H1 (cell line): ENCODE data around the gene HOMER3. TPM values are rescaled to one million over a fixed set of nuclear protein-coding genes. Genes with fewer than 3 reads are reported as not detected.
A peak's percentile ranks its signal among the peaks of the same experiment; 100 is the strongest.

ENCODE experiments used
- CEBPB ChIP-seq: IDR thresholded peaks from 2 replicates; pipeline ENCODE4 v1.6.1; 2012; ENCODE audit warnings: low read depth, low read length
- EZH2 ChIP-seq: fragments of 200-600 bp; sonication (generic); IDR thresholded peaks from 2 replicates; pipeline ENCODE4 v1.7.1; 2012; ENCODE audit warnings: low read depth, mild to moderate bottlenecking, moderate library complexity, low read length, inconsistent platforms; ENCODE audit not compliant: severe bottlenecking
- GABPA ChIP-seq: IDR thresholded peaks from 2 replicates; pipeline ENCODE4 v1.6.1; 2011; ENCODE audit warnings: mild to moderate bottlenecking, low read length, moderate library complexity, borderline replicate concordance; ENCODE audit not compliant: insufficient read depth
- KDM1A ChIP-seq: fragments of 200-600, 300-600 bp; sonication (generic); IDR thresholded peaks from 2 replicates; pipeline ENCODE4 v1.7.1; 2016; ENCODE audit warnings: mild to moderate bottlenecking, low read length, borderline replicate concordance
- POLR2AphosphoS5 ChIP-seq: IDR thresholded peaks from 2 replicates; pipeline ENCODE4 v1.6.1; 2011; ENCODE audit warnings: low read depth, low read length
- RAD21 ChIP-seq, 2 experiments: IDR thresholded peaks in 1 of 2; conservative IDR thresholded peaks in 1 of 2; 2 replicates each; pipeline ENCODE4 v1.6.1; 2011; ENCODE audit warnings: low read depth in 2 of 2, low read length in 2 of 2, improper control_type of control experiment in 1 of 2, inconsistent platforms in 1 of 2, mild to moderate bottlenecking in 1 of 2, moderate library complexity in 1 of 2
- SIN3A ChIP-seq, 2 experiments: IDR thresholded peaks in 1 of 2; conservative IDR thresholded peaks in 1 of 2; 2 replicates each; pipeline ENCODE4 v1.6.1; 2011 to 2012; ENCODE audit warnings: low read length in 2 of 2, improper control_type of control experiment in 1 of 2, low read depth in 1 of 2, mild to moderate bottlenecking in 1 of 2
- TBP ChIP-seq: IDR thresholded peaks from 2 replicates; pipeline ENCODE4 v1.6.1; 2011; ENCODE audit warnings: low read depth, low read length, improper control_type of control experiment
- TCF12 ChIP-seq: IDR thresholded peaks from 2 replicates; pipeline ENCODE4 v1.6.1; 2011; ENCODE audit warnings: low read depth, mild to moderate bottlenecking, low read length
- polyA plus RNA-seq, 7 experiments: library from polyadenylated mRNA; depleted of rRNA in 3 of 7; stranded (reverse) in 5 of 7; unstranded in 2 of 7; fragments of >200 nt in 5 of 7; fragments of 200-250 nt in 2 of 7; gene quantifications; 1 replicate in 5 of 7; 2 replicates in 1 of 7; 4 replicates in 1 of 7; pipeline versions ENCODE4 v1.2.1 to v1.2.3, GENCODE V29; 2011 to 2013; ENCODE audit warnings: missing spikeins in 2 of 7, mixed read lengths in 2 of 7
- total RNA-seq: library from RNA; stranded (reverse); fragmentation: NEBNext Ultra II Directional; extraction: Animal tissue kit (Norgen Biotek cat#: 25700); gene quantifications from 2 replicates; pipeline ENCODE4 v1.2.1, GENCODE V29; 2021
- TF ChIP-seq, protein P1 (sequence below): IDR thresholded peaks from 2 replicates; pipeline ENCODE4 v1.6.1; 2011; ENCODE audit warnings: low read depth, mild to moderate bottlenecking, low read length; ENCODE audit not compliant: insufficient read depth
- TF ChIP-seq, protein P2 (sequence below), 3 experiments: IDR thresholded peaks; 1 replicate in 2 of 3; 2 replicates in 1 of 3; pipeline versions ENCODE4 v1.5.1 to v1.6.1; 2011; ENCODE audit warnings: low read length in 3 of 3, mild to moderate bottlenecking in 3 of 3, inconsistent platforms in 2 of 3, low read depth in 1 of 3, moderate library complexity in 1 of 3; ENCODE audit not compliant: insufficient read depth in 1 of 3; ENCODE audit errors: control extremely low read depth in 1 of 3

The HOMER3 gene
- total and polyA plus RNA-seq, 2 of the 8 experiments (the other 6 are each of a cell fraction or from before 2014, with no cell fraction given) = 28.3 to 41.6 TPM

- TF ChIP-seq RAD21 (IDR thresholded peaks at IDR 0.05 in 1 of 2, conservative IDR thresholded peaks at IDR 0.05 in 1 of 2; ENCODE audit: low read depth in 2 of 2, low read length in 2 of 2) (no peak), TCF12 (no peak), KDM1A (no peak), SIN3A (conservative IDR thresholded peaks at IDR 0.05 in 1 of 2, IDR thresholded peaks at IDR 0.05 in 1 of 2; ENCODE audit: low read depth in 1 of 2, low read length in 2 of 2) (peak; percentile 99), GABPA (peak; percentile 91), TBP (peak; percentile 81), POLR2AphosphoS5 (peak; percentile 81), CEBPB (no peak), EZH2 (no peak)
- TF ChIP-seq, protein P1, sequence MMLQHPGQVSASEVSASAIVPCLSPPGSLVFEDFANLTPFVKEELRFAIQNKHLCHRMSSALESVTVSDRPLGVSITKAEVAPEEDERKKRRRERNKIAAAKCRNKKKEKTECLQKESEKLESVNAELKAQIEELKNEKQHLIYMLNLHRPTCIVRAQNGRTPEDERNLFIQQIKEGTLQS = peak; percentile 90
- TF ChIP-seq, protein P2, sequence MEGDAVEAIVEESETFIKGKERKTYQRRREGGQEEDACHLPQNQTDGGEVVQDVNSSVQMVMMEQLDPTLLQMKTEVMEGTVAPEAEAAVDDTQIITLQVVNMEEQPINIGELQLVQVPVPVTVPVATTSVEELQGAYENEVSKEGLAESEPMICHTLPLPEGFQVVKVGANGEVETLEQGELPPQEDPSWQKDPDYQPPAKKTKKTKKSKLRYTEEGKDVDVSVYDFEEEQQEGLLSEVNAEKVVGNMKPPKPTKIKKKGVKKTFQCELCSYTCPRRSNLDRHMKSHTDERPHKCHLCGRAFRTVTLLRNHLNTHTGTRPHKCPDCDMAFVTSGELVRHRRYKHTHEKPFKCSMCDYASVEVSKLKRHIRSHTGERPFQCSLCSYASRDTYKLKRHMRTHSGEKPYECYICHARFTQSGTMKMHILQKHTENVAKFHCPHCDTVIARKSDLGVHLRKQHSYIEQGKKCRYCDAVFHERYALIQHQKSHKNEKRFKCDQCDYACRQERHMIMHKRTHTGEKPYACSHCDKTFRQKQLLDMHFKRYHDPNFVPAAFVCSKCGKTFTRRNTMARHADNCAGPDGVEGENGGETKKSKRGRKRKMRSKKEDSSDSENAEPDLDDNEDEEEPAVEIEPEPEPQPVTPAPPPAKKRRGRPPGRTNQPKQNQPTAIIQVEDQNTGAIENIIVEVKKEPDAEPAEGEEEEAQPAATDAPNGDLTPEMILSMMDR (IDR thresholded peaks at IDR 0.05; ENCODE audit: control extremely low read depth in 1 of 3, insufficient read depth in 1 of 3, low read depth in 1 of 3, low read length in 3 of 3) = no peak; a peak in 1 of 4 replicates
Observed at GRCh38 chr19:18919086-18919899, 21.7 kb downstream of the HOMER3 start, which contains the start of the genes COPE and DDX49 (continued).
